Activated CD4-positive, alpha-beta T cell treated with anti-CD3 and anti-CD28 coated beads, Interleukin-2, amount 10 ng/mL, durations not matched to agents 24 days and 14 days (primary cell): ENCODE measurements around the gene PCTP. TPM values are rescaled to one million over a fixed set of nuclear protein-coding genes. Genes with fewer than 3 reads are reported as not detected.

ENCODE experiments used
- DNase-seq: peaks from one replicate; pipeline ENCODE4 v3.0.0; 2022
- H3K27ac Mint-ChIP-seq: one replicate; pipeline ENCODE4 v1.8.0; 2022; ENCODE audit warnings: mild to moderate bottlenecking, mixed read lengths
- H3K27me3 Mint-ChIP-seq: one replicate; pipeline ENCODE4 v1.8.0; 2022; ENCODE audit warnings: mixed read lengths
- H3K36me3 Mint-ChIP-seq: one replicate; pipeline ENCODE4 v1.8.0; 2022; ENCODE audit warnings: low read depth, mild to moderate bottlenecking, mixed read lengths
- H3K4me1 Mint-ChIP-seq: one replicate; pipeline ENCODE4 v1.8.0; 2021; ENCODE audit warnings: mixed read lengths
- H3K4me3 Mint-ChIP-seq: one replicate; pipeline ENCODE4 v1.8.0; 2022; ENCODE audit warnings: mild to moderate bottlenecking, moderate library complexity, mixed read lengths
- H3K9me3 Mint-ChIP-seq: one replicate; pipeline ENCODE4 v1.8.0; 2021; ENCODE audit warnings: mixed read lengths
- intact Hi-C: fragments of 100-400 bp; cut with micrococcal nuclease; formaldehyde crosslinking; loops from one replicate; pipeline ENCODE4 v1.15.1; 2023
- total RNA-seq: library from RNA; stranded (reverse); gene quantifications from 2 replicates; pipeline ENCODE4 v1.2.3, GENCODE V29; 2022

PCTP gene
- total RNA-seq, 1 donor from 2014 or later: 6.4 TPM

DNA sequence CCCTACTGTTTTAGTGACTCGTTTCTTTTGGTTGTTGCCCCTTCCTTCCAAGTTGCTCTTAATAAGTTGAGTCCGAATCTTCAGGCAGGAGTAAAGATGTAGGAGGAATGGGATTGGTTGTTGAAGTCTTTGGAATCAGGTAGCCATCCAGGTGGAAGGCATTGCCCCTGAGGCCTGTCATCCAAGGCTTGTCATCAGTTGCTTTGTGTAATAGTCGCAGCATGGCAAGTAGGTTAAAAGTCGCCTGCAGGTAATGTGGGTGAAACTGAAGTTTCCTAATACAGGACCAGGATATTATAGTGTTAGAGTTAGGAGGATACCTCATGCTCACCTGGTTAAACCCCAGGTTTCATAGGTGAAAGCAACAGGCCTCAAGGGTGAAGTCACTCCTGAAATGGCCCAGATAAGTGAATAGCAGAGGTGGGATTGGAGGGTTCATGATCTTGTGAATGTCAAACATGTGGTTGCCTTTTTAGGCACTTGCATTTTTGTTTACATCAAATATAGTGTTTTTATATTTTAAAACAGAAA is 934 bp downstream of the PCTP start:
- peak overlapping the region; percentile 20 for H3K27ac Mint-ChIP-seq
- peaks cover 18% of the 10 kb centered on the region for H3K27me3 Mint-ChIP-seq
- no peaks in the 10 kb centered on the region for H3K36me3 Mint-ChIP-seq
- H3K9me3 Mint-ChIP-seq: no peaks in the 10 kb centered on the region
- peaks cover 10% of the 10 kb centered on the region for H3K4me1 Mint-ChIP-seq
- peak overlapping the region; percentile 80 for H3K4me3 Mint-ChIP-seq
- DNase-seq: no peak
- intact Hi-C loops: loop anchor here (2.0 kb wide), 1 partner anchor 331 kb away; the partner anchor contains the start of gene MMD

DNA sequence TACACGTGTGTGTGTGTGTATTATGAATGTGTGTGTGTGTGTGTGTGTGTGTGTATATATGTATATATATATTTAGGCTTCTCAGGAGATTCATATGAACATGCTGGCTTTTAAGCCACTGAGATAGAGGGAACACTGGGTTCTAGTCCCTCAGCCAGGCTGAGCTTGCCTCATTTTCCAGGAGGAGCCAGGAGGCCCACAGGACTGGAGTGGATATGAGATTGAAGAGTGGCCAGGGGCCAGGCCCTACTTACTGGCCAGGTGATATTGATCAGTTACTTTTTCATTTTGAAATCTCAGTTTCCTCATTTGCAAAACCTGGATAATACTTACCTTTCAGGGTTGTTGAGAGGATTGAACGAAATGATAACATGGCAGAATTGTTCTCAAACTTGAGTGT is 5.8 kb downstream of the PCTP start:
- DNase-seq: no peak
- no peaks in the 10 kb centered on the region for H3K36me3 Mint-ChIP-seq
- no peak overlapping the region for H3K27ac Mint-ChIP-seq
- intact Hi-C loops: no loop called here
- no peak overlapping the region for H3K4me3 Mint-ChIP-seq
- no peaks in the 10 kb centered on the region for H3K9me3 Mint-ChIP-seq
- H3K27me3 Mint-ChIP-seq: no peaks in the 10 kb centered on the region
- H3K4me1 Mint-ChIP-seq: peaks cover 2% of the 10 kb centered on the region

DNA sequence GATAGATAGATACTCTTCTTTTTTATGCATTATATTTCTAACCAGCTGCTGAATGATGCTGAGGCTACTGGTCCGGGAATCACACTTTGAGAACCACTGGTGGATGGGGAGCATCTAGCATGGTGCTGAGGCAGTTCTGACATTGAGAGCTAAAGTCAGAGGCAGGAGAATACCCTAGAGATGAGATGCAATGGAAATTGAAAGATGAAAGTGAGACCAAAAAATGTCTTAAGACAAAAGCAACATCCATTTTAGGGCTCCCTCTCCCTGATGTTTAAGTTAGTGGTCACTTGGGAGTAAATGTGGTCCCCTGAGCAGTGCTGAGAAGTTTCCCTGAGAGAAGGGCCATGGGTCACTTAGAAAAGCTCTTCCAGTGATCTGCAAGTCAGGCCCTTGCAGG is 6.8 kb downstream of the PCTP start:
- no peak for DNase-seq
- Mint-ChIP-seq H3K4me3 (no peak overlapping the region), H3K4me1 (no peaks in the 10 kb centered on the region), H3K9me3 (no peaks in the 10 kb centered on the region), H3K27me3 (no peaks in the 10 kb centered on the region), H3K27ac (no peak overlapping the region), H3K36me3 (no peaks in the 10 kb centered on the region)
- intact Hi-C loops: no loop called here

DNA sequence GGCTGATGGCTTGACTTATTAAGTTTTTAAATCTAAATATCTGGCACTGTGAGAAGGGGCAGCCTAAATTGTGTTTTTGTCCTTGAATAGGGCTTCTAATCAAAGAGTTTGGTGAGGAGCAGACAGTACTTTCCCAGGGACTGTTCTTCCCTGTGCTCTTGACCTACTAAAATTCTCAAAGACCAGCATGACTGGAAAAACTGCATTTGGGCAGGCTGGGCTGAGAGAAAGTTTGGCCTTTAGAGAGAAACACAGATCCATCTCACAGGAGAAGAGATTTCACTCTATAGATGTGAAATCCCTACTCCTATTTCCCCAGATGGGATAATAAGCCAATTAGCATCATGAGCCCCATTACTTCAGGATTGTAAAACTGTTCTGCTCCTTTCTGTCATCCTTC is 7.3 kb downstream of the PCTP start:
- H3K4me1 Mint-ChIP-seq: no peaks in the 10 kb centered on the region
- H3K27me3 Mint-ChIP-seq: no peaks in the 10 kb centered on the region
- no peaks in the 10 kb centered on the region for H3K9me3 Mint-ChIP-seq
- H3K4me3 Mint-ChIP-seq: no peak overlapping the region
- DNase-seq: no peak
- H3K27ac Mint-ChIP-seq: no peak overlapping the region
- intact Hi-C loops: no loop called here
- no peaks in the 10 kb centered on the region for H3K36me3 Mint-ChIP-seq

DNA sequence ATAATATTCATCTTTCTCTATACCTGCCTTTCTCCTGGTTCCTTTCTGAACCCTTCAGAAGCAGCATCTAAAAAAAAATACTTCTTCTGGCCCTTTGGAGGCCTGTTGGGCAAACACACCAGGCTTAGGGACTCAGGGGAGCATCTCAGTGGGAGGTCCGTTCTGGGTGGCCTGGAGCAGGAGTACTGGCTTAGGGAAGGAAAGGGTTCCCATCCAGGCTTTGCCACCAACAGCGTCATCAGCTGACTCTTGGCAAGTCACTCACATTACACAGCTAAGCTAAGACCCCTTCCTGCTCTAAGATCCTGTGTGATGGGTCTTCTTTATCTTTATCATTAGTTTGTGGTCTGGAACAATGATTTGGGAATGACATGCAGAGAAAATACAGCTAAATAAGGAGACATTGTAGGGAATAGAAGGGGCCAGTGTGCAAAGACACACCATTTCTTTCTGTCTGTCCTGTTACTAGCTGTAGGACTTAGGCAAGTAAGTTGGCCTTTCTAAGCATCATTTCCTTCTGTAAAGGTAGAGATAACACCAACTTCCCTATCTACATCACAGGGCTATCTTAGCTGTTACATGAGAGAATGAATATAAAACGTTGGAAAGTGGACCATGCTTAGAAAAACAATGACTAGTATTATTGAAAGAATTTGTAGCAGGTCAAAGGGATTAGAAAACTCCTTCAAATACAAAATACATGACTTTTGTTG is 9.9 kb downstream of the PCTP start:
- intact Hi-C loops: no loop called here
- Mint-ChIP-seq H3K9me3 (no peaks in the 10 kb centered on the region), H3K36me3 (no peaks in the 10 kb centered on the region), H3K4me3 (no peak overlapping the region), H3K27ac (no peak overlapping the region), H3K27me3 (no peaks in the 10 kb centered on the region), H3K4me1 (no peaks in the 10 kb centered on the region)
- no peak for DNase-seq

DNA sequence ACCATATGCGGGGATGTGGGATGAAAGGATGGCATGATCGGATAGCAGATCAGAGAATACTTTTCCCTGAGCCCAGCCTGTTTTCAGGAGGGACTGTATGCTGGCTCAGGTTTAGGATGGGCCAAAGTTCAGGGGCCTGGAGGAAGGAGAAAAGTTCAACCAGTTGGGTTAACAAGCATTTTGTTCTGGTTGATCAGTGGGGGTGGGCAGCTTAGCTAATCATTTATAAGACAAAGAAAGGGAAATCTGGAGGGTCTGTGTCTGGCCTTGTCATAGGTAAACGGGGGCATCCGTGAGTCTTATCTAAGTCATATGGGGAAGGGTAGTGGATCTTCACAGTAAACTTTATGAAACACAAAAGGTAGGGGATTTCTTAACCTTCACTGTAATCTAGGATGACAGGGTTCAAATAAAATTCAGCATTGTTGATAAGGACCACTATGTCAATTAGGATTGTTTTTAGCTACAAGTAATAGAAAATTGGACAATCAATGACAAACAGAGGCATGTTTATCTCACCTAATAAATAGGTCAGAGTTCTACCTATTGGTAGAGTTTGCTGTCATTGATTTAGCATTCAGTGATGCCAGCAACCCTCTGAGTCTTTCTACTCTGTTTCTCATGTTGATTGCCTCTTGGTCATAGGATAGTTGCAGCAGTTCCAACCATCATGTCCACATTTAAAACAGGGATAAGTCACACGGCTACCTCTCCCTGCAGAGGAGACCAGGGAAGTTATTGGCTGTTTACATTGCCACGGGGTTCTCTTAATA is 11.4 kb downstream of the PCTP start:
- no peak overlapping the region for H3K4me3 Mint-ChIP-seq
- intact Hi-C loops: no loop called here
- H3K36me3 Mint-ChIP-seq: no peaks in the 10 kb centered on the region
- no peak overlapping the region for H3K27ac Mint-ChIP-seq
- H3K27me3 Mint-ChIP-seq: no peaks in the 10 kb centered on the region
- no peaks in the 10 kb centered on the region for H3K9me3 Mint-ChIP-seq
- no peaks in the 10 kb centered on the region for H3K4me1 Mint-ChIP-seq
- DNase-seq: no peak

DNA sequence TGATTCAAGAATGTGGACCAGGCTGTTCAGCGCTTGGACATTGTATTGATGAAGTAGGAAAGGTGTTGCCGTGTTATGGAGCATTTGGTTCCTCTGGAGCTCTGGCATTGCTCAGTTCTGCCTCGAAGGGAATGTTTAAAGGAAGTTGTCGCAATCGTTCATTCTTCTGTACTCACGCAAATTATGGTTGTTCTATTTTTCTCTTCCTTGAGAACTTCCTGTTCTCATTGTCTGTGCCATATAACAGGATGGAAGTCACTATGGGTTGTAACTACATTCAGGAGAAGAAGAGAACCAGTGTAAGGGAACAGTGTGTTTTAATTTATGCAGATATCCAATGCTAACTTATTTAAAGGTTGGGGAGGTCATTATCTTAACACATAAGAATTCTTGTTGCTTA is 13.0 kb downstream of the PCTP start:
- Mint-ChIP-seq H3K4me3 (no peak overlapping the region), H3K9me3 (no peaks in the 10 kb centered on the region), H3K36me3 (no peaks in the 10 kb centered on the region), H3K27me3 (no peaks in the 10 kb centered on the region), H3K4me1 (no peaks in the 10 kb centered on the region), H3K27ac (no peak overlapping the region)
- no peak for DNase-seq
- intact Hi-C loops: no loop called here

DNA sequence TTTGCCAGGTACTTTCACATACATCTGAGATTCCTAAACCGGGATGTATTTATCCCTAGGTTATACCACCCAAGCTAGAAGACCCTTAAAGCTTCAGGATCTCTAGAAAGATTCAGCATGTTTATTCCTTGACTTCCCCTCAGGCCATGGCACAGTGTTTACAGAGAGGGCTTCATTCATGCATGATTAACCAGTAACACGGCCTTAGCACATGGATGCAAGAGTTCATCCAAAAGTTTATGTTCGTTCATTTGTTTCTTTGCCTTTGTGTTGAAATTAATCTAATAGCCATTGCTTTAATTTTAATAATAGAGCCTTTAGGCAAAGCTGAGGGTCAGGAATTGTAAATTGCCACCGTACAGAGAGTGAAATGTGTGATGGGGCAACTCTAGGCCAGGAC is 13.8 kb downstream of the PCTP start:
- intact Hi-C loops: no loop called here
- no peaks in the 10 kb centered on the region for H3K36me3 Mint-ChIP-seq
- H3K27ac Mint-ChIP-seq: no peak overlapping the region
- H3K4me1 Mint-ChIP-seq: no peaks in the 10 kb centered on the region
- no peak overlapping the region for H3K4me3 Mint-ChIP-seq
- no peaks in the 10 kb centered on the region for H3K9me3 Mint-ChIP-seq
- H3K27me3 Mint-ChIP-seq: no peaks in the 10 kb centered on the region
- no peak for DNase-seq

DNA sequence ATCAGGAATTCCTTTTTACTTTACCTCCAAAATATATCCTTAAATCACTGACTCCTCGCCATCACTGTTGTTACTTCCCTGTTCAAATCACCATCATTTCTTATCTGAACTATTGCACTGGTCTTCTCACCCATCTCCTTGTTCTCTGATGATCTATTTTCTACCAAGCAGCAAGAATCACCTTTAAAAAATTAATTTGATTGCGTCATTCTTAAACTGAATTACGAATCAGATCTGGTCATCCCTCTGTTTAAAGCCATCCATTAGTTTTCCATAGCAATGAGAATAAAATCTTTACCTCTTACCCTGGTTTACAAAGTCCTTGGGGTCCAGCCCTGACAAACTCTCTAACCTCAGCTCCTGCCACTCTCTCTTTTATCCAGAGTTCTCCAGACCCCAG is 14.6 kb downstream of the PCTP start:
- H3K27me3 Mint-ChIP-seq: no peaks in the 10 kb centered on the region
- H3K36me3 Mint-ChIP-seq: no peaks in the 10 kb centered on the region
- no peak for DNase-seq
- intact Hi-C loops: no loop called here
- H3K4me1 Mint-ChIP-seq: no peaks in the 10 kb centered on the region
- H3K4me3 Mint-ChIP-seq: no peak overlapping the region
- H3K27ac Mint-ChIP-seq: no peak overlapping the region
- no peaks in the 10 kb centered on the region for H3K9me3 Mint-ChIP-seq

DNA sequence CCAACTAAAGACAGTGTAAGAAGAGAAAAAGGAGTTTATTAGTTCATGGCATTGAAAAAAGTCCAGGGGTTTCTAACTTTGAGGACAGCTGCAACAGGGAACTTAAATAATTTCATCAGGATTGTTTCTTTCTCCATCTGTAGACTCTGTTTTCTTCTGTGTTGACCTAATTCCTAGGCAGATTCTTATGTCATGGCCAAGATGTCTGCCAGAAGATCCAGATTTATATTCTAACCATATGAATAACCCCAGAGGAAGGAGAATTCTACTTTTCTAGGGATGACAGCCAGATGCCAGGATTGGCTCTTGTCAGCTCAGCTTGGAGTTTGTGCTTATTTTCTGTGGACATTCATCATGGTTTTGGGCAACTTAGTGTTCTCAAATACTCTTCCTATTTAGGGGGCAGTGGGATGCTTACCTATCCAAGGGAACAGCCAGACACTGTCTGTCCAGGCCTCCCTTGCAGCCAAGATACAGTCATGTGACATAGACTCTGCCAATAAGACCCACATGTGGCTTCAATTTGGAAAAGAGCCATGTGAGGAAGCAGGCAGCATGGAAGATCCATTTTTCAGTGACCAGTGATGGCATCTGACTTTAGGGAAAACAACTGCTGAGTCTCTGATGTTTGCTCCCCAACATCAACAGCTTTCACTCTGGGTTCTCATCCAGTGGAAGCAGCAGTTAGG is 18.2 kb downstream of the PCTP start:
- Mint-ChIP-seq H3K27me3 (no peaks in the 10 kb centered on the region), H3K4me3 (no peak overlapping the region), H3K27ac (no peak overlapping the region), H3K36me3 (no peaks in the 10 kb centered on the region), H3K9me3 (no peaks in the 10 kb centered on the region), H3K4me1 (no peaks in the 10 kb centered on the region)
- intact Hi-C loops: no loop called here
- no peak for DNase-seq

DNA sequence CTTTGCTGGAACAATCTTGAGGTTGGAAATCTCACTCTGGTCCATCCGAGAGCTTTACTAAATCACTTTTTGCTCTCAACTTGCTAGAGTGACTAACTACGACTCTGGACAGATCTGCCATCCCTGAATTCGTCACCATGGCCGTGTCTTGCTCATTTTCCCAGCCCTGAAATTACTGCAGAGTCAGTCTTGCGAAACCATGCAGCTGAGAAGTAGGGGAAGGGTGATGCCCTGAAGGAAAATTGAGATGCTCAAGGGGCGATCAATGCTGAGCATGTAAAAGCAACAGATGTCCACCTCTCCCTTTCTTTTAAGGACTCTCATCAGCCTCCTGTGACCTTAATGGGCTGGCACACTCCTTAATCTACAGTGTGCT is 18.8 kb downstream of the PCTP start:
- Mint-ChIP-seq H3K4me3 (no peak overlapping the region), H3K4me1 (no peaks in the 10 kb centered on the region), H3K9me3 (no peaks in the 10 kb centered on the region), H3K27me3 (no peaks in the 10 kb centered on the region), H3K36me3 (no peaks in the 10 kb centered on the region), H3K27ac (no peak overlapping the region)
- intact Hi-C loops: no loop called here
- no peak for DNase-seq

DNA sequence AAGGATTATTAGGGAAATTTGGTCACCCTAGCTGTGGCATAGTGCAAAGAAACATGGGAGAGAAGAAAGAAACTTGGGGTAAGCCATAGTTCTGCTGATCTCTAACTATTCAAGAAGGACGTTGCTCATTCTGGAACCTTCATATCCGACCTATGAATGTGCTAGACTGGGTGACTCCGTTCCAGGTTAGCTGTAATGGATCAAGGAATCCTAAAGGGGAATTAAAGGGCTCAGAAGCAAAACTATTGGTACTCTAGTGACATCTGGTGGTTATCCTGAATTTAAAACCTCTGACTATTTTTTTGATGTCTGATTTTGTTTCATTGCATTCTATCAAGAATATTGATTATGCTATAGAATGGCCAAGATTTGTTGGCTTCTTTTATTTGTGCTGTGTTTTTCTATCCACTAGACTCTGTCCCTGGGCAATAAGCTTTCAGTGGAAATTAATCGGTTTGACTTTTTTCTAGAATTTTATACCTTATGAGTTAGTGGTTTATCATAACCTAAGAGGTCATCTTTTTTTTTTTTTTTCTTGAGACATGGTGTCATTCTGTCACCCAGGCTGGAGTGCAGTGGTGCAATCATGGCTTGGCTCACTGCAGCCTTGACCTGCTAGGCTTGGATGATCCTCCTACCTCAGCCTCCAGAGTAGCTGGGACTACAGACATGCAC is 19.5 kb downstream of the PCTP start:
- H3K27ac Mint-ChIP-seq: no peak overlapping the region
- intact Hi-C loops: loop anchor here (2.0 kb wide), 1 partner anchor 244 kb away; no protein-coding TSS in a partner anchor
- DNase-seq: no peak
- H3K36me3 Mint-ChIP-seq: peaks cover 1% of the 10 kb centered on the region
- no peaks in the 10 kb centered on the region for H3K9me3 Mint-ChIP-seq
- no peak overlapping the region for H3K4me3 Mint-ChIP-seq
- no peaks in the 10 kb centered on the region for H3K27me3 Mint-ChIP-seq
- H3K4me1 Mint-ChIP-seq: no peaks in the 10 kb centered on the region

DNA sequence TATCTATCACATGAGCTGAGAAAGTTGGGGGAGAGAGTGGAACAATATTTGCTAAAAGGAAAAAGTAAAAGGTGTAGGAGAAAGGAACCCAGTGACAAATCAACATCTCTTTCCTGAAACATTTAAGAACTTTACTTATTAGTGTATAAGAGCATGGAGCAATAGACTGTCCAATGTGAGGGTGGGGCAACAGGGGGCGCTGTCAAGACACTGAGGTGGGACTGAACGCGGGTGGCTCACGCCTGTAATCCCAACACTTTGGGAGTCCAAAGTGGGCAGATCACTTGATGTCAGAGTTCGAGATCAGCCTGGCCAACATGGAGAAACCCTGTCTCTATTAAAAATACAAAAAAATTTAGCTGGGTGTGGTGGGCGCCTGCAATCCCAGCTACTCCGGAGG is 21.2 kb downstream of the PCTP start:
- Mint-ChIP-seq H3K4me3 (no peak overlapping the region), H3K27ac (no peak overlapping the region), H3K4me1 (no peaks in the 10 kb centered on the region), H3K9me3 (no peaks in the 10 kb centered on the region), H3K36me3 (peaks cover 2% of the 10 kb centered on the region), H3K27me3 (no peaks in the 10 kb centered on the region)
- DNase-seq: no peak
- intact Hi-C loops: no loop called here

DNA sequence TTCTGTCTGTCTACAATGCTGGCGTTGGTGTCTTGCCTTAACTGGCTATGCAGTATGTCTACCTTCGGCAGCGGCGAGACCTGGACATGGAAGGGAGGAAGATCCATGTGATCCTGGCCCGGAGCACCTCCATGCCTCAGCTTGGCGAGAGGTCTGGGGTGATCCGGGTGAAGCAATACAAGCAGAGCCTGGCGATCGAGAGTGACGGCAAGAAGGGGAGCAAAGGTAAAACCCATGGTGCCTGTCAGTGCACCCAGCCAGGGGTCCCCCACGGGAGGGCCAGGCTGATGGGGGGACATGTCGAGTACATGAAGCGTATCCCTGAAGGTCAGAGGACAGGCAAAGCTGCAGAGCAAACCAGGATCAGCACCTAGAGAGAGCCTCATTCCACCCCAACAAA is 22.8 kb downstream of the PCTP start:
- intact Hi-C loops: no loop called here
- peaks cover 2% of the 10 kb centered on the region for H3K4me1 Mint-ChIP-seq
- peaks cover 2% of the 10 kb centered on the region for H3K36me3 Mint-ChIP-seq
- H3K9me3 Mint-ChIP-seq: no peaks in the 10 kb centered on the region
- no peak for DNase-seq
- no peaks in the 10 kb centered on the region for H3K27me3 Mint-ChIP-seq
- H3K27ac Mint-ChIP-seq: no peak overlapping the region
- no peak overlapping the region for H3K4me3 Mint-ChIP-seq
